ENCODE results near the gene SSBP4. TPM values are rescaled to one million over a fixed set of nuclear protein-coding genes. Genes with fewer than 3 reads are reported as not detected.

SSBP4 gene
- total RNA-seq, 1 experiment from 2014 or later = 164 TPM

DNA sequence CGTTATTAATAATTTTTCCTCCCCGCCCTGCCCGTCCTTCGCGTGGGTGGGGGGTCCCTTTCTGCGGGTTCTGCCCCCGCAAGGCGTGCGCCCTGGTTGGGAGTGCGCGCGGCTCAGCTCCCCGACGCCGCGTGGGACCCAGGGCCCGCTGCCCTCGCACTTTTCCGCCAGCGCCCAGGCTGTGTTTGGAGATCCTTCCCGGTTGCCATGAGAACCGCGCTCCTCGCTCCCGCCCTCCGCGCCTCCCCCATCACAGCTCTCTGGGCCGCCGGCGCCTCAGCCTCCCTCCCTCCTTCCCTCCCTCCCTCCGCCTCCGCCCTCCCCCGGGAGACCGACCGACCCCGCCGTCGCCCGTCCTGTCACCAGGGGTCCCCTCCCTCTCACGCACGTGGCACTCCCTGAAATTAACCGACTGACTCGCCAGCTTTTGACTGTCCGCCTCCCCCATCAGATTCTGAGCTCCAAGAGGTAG, 2.4 kb upstream of the SSBP4 start:
- Histone ChIP-seq H3K4me1 (ENCODE audit: control insufficient read depth in 1 of 2, insufficient read depth in 2 of 2, low read length in 2 of 2) (peaks cover 53 to 81% of the 10 kb centered on the region in 2 experiments), H3K27me3 (ENCODE audit: insufficient read depth, low read length) (no peaks in the 10 kb centered on the region), H3K4me3 (replicated peaks in 1 of 2; ENCODE audit: low read depth in 1 of 2, low read length in 2 of 2) (peak overlapping the region; percentile 53 to 92), H3K9me3 (ENCODE audit: control insufficient read depth in 1 of 2, insufficient read depth in 1 of 2, low read depth in 1 of 2, low read length in 2 of 2) (no peaks in the 10 kb centered on the region), H3K79me2 (ENCODE audit: insufficient read depth, low read length) (peaks cover 25% of the 10 kb centered on the region), H3K4me2 (ENCODE audit: low read length) (peak overlapping the region; percentile 100), H4K20me1 (ENCODE audit: insufficient read depth) (no peaks in the 10 kb centered on the region), H3K27ac (ENCODE audit: low read depth, low read length) (peak overlapping the region; percentile 98), H3K9me2 (ENCODE audit: insufficient read depth) (no peaks in the 10 kb centered on the region), H3K36me3 (ENCODE audit: control insufficient read depth in 1 of 2, insufficient read depth in 2 of 2, low read length in 2 of 2) (no peaks in the 10 kb centered on the region), H3K9ac (ENCODE audit: low read length) (peak overlapping the region; percentile 96), H2AFZ (ENCODE audit: low read depth, low read length, poor library complexity, severe bottlenecking) (no peak overlapping the region)
- RAD21 ChIA-PET (ENCODE audit: low non-redundant PET in 1 of 2, low total read pairs in 2 of 2, uncharacterized antibody in 2 of 2, unreplicated experiment in 2 of 2) = interaction anchor here in 1 of 2 experiments (0.7 kb wide), 1 partner anchor 15 kb away, joined by 3 read pairs; no protein-coding TSS in a partner anchor
- peak; percentile 55 for ATAC-seq
- no peak for DNase-seq (ENCODE audit: low read depth, low spot score)
- POLR2A ChIA-PET = interaction anchor here (0.6 to 5.4 kb wide), 11 partner anchors 15 to 141 kb away, joined by 3 to 45 read pairs (median 6); partner anchors contain the start of genes GDF15, JUND and KXD1
- no TSS peak for BruUV-seq (replicated peaks)
- TF ChIP-seq, protein P1, sequence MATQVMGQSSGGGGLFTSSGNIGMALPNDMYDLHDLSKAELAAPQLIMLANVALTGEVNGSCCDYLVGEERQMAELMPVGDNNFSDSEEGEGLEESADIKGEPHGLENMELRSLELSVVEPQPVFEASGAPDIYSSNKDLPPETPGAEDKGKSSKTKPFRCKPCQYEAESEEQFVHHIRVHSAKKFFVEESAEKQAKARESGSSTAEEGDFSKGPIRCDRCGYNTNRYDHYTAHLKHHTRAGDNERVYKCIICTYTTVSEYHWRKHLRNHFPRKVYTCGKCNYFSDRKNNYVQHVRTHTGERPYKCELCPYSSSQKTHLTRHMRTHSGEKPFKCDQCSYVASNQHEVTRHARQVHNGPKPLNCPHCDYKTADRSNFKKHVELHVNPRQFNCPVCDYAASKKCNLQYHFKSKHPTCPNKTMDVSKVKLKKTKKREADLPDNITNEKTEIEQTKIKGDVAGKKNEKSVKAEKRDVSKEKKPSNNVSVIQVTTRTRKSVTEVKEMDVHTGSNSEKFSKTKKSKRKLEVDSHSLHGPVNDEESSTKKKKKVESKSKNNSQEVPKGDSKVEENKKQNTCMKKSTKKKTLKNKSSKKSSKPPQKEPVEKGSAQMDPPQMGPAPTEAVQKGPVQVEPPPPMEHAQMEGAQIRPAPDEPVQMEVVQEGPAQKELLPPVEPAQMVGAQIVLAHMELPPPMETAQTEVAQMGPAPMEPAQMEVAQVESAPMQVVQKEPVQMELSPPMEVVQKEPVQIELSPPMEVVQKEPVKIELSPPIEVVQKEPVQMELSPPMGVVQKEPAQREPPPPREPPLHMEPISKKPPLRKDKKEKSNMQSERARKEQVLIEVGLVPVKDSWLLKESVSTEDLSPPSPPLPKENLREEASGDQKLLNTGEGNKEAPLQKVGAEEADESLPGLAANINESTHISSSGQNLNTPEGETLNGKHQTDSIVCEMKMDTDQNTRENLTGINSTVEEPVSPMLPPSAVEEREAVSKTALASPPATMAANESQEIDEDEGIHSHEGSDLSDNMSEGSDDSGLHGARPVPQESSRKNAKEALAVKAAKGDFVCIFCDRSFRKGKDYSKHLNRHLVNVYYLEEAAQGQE (IDR thresholded peaks at IDR 0.05; ENCODE audit: low read depth) = no peak
- TF ChIP-seq TCF7L2 (IDR thresholded peaks at IDR 0.05; ENCODE audit: borderline replicate concordance, extremely low read depth, insufficient read depth, insufficient read length) = peak; percentile 31
- peak; percentile 79 for TF ChIP-seq EGR1 (IDR thresholded peaks at IDR 0.05; ENCODE audit: low read depth)
- TF ChIP-seq EZH2phosphoT487 (IDR thresholded peaks at IDR 0.05; ENCODE audit: borderline replicate concordance) = no peak
- TF ChIP-seq, protein P2, sequence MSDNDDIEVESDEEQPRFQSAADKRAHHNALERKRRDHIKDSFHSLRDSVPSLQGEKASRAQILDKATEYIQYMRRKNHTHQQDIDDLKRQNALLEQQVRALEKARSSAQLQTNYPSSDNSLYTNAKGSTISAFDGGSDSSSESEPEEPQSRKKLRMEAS (IDR thresholded peaks at IDR 0.05) = peak; percentile 60; the same call in 1 of the 2 replicates
- TF ChIP-seq POLR2AphosphoS5 (IDR thresholded peaks at IDR 0.05; ENCODE audit: low read depth, low read length) = no peak
- TF ChIP-seq POLR2A (IDR thresholded peaks at IDR 0.05; ENCODE audit: borderline replicate concordance, extremely low read depth, insufficient read depth, insufficient read length) = no peak
- TF ChIP-seq SP1 (IDR thresholded peaks at IDR 0.05; ENCODE audit: low read depth) = 0 out of 2 replicates have a peak, but pooled peaks have one; percentile 13
- TF ChIP-seq, protein P3, sequence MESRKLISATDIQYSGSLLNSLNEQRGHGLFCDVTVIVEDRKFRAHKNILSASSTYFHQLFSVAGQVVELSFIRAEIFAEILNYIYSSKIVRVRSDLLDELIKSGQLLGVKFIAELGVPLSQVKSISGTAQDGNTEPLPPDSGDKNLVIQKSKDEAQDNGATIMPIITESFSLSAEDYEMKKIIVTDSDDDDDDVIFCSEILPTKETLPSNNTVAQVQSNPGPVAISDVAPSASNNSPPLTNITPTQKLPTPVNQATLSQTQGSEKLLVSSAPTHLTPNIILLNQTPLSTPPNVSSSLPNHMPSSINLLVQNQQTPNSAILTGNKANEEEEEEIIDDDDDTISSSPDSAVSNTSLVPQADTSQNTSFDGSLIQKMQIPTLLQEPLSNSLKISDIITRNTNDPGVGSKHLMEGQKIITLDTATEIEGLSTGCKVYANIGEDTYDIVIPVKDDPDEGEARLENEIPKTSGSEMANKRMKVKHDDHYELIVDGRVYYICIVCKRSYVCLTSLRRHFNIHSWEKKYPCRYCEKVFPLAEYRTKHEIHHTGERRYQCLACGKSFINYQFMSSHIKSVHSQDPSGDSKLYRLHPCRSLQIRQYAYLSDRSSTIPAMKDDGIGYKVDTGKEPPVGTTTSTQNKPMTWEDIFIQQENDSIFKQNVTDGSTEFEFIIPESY (IDR thresholded peaks at IDR 0.05; ENCODE audit: extremely low read depth, insufficient replicate concordance, low read length) = no peak
- CTCF ChIA-PET = interaction anchor here (0.6 to 3.5 kb wide), 10 partner anchors 28 to 499 kb away, joined by 3 to 11 read pairs (median 3); partner anchors contain the start of genes GDF15, IQCN and JUND
- intact Hi-C loops (cut with micrococcal nuclease) = no loop called here

All from HCT116 (cell line).